ENCODE results near the gene ANGPTL1.

DNA sequence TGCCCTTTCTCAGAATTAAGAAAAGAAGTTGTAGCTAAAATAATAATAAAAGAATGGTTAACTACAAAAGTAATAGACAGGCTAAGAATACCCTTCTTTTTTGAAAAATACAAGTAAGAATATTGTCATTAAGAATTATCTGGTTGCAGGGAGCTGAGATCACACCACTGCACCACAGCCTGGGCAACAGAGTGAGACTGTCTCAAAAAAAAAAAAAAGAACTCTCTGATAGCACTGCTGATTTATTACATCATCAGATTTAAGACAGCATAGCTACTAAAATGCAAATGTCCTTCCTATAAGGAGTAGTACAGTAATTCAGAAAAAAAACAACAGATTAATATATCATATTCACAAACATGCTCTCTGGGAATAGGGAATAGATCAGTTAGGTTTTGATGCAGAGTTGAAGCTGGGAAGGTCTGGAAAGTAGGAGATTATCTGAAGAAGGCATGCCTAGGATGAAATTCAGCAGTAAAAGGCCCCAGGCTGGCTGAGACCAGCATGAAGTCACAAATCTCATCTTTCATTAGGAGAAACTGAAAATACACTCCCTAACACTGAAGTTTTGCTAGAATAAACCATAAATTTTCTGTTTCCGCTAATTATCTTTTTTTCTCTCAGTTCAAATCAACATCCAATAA lies 30.7 kb upstream of the ANGPTL1 start:
- TF ChIP-seq IKZF1 (conservative IDR thresholded peaks at IDR 0.05), result no peak
- no peak for TF ChIP-seq IRF4 (IDR thresholded peaks at IDR 0.05; ENCODE audit: low read depth, low read length)
- TF ChIP-seq, protein P1, sequence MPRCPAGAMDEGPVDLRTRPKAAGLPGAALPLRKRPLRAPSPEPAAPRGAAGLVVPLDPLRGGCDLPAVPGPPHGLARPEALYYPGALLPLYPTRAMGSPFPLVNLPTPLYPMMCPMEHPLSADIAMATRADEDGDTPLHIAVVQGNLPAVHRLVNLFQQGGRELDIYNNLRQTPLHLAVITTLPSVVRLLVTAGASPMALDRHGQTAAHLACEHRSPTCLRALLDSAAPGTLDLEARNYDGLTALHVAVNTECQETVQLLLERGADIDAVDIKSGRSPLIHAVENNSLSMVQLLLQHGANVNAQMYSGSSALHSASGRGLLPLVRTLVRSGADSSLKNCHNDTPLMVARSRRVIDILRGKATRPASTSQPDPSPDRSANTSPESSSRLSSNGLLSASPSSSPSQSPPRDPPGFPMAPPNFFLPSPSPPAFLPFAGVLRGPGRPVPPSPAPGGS (IDR thresholded peaks at IDR 0.05; ENCODE audit: borderline replicate concordance, insufficient read depth, low read depth, low read length, poor library complexity, severe bottlenecking), result no peak
- TF ChIP-seq, protein P2, sequence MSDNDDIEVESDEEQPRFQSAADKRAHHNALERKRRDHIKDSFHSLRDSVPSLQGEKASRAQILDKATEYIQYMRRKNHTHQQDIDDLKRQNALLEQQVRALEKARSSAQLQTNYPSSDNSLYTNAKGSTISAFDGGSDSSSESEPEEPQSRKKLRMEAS (IDR thresholded peaks at IDR 0.05; ENCODE audit: low read depth, low read length), result no peak
- TF ChIP-seq, protein P3, sequence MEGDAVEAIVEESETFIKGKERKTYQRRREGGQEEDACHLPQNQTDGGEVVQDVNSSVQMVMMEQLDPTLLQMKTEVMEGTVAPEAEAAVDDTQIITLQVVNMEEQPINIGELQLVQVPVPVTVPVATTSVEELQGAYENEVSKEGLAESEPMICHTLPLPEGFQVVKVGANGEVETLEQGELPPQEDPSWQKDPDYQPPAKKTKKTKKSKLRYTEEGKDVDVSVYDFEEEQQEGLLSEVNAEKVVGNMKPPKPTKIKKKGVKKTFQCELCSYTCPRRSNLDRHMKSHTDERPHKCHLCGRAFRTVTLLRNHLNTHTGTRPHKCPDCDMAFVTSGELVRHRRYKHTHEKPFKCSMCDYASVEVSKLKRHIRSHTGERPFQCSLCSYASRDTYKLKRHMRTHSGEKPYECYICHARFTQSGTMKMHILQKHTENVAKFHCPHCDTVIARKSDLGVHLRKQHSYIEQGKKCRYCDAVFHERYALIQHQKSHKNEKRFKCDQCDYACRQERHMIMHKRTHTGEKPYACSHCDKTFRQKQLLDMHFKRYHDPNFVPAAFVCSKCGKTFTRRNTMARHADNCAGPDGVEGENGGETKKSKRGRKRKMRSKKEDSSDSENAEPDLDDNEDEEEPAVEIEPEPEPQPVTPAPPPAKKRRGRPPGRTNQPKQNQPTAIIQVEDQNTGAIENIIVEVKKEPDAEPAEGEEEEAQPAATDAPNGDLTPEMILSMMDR (IDR thresholded peaks at IDR 0.05 in 2 of 3, conservative IDR thresholded peaks at IDR 0.05 in 1 of 3; ENCODE audit: control insufficient read depth in 2 of 3, extremely low read depth in 1 of 3, insufficient read depth in 1 of 3, low read depth in 3 of 3, low read length in 3 of 3), result no peak
- TF ChIP-seq JUNB (IDR thresholded peaks at IDR 0.05), result no peak
- no peak for TF ChIP-seq POLR2A (IDR thresholded peaks at IDR 0.05; ENCODE audit: low read depth, low read length)
- TF ChIP-seq FOXM1 (IDR thresholded peaks at IDR 0.05; ENCODE audit: low read depth, low read length), result no peak
- TF ChIP-seq, protein P4, sequence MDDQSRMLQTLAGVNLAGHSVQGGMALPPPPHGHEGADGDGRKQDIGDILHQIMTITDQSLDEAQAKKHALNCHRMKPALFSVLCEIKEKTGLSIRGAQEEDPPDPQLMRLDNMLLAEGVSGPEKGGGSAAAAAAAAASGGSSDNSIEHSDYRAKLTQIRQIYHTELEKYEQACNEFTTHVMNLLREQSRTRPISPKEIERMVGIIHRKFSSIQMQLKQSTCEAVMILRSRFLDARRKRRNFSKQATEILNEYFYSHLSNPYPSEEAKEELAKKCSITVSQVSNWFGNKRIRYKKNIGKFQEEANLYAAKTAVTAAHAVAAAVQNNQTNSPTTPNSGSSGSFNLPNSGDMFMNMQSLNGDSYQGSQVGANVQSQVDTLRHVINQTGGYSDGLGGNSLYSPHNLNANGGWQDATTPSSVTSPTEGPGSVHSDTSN (IDR thresholded peaks at IDR 0.05; ENCODE audit: insufficient replicate concordance, low read depth, low read length), result no peak
- TF ChIP-seq, protein P5, sequence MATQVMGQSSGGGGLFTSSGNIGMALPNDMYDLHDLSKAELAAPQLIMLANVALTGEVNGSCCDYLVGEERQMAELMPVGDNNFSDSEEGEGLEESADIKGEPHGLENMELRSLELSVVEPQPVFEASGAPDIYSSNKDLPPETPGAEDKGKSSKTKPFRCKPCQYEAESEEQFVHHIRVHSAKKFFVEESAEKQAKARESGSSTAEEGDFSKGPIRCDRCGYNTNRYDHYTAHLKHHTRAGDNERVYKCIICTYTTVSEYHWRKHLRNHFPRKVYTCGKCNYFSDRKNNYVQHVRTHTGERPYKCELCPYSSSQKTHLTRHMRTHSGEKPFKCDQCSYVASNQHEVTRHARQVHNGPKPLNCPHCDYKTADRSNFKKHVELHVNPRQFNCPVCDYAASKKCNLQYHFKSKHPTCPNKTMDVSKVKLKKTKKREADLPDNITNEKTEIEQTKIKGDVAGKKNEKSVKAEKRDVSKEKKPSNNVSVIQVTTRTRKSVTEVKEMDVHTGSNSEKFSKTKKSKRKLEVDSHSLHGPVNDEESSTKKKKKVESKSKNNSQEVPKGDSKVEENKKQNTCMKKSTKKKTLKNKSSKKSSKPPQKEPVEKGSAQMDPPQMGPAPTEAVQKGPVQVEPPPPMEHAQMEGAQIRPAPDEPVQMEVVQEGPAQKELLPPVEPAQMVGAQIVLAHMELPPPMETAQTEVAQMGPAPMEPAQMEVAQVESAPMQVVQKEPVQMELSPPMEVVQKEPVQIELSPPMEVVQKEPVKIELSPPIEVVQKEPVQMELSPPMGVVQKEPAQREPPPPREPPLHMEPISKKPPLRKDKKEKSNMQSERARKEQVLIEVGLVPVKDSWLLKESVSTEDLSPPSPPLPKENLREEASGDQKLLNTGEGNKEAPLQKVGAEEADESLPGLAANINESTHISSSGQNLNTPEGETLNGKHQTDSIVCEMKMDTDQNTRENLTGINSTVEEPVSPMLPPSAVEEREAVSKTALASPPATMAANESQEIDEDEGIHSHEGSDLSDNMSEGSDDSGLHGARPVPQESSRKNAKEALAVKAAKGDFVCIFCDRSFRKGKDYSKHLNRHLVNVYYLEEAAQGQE (IDR thresholded peaks at IDR 0.05; ENCODE audit: low read depth, low read length), result no peak
- no peak for TF ChIP-seq HDAC6 (IDR thresholded peaks at IDR 0.05; ENCODE audit: unreplicated experiment)

Measured in GM12878 (cell line).